Measurements from ENCODE around the gene EPHA2.
A peak's percentile ranks its signal among the peaks of the same experiment; 100 is the strongest.
"Not testable (repeated sequence)": the region's sequence is repeated elsewhere in the genome, so short reads cannot be mapped to it uniquely, and the experiment has no call there.

EPHA2 gene

DNA sequence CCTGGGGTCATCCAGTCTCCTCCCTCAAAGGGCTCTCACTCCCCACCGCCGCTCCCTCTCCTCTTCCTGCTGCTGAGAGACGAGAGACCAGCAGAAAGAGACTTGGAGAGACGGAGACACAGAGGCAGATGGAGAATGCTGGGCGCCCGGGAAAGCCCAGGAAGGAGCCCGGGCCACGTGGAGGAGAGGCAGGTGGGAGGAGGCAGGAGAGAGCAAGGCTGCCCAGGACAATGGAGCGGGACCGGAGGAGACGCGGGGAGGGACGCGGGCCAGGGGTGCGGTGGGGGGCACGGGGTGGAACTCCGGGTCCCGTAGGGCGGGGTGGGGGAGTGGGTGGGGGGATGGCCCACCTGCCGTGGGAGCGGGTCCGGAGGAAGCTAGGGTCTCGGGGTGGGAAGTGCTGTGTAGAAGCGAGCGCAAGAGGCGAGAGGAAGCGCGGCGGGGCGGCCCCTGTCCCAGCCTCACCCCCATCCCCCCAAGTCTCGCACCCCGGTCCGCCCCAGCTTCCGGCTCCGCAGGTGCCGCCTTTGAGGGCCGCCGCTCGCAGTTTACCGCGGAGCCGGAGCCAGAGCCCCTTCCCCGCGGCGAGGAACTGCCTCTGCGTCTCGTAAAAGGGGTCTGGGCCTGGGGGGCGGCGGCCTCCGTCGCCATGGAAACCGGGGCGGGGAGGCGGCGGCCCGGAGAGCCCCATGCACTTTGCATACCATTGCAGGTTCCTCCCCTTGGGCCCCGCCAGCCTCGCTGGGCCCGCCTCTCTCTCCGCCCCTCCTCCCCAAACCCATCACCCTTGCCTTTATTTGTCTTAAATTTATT, 11.7 kb upstream of the EPHA2 start:
- peak; percentile 82 for DNase-seq

DNA sequence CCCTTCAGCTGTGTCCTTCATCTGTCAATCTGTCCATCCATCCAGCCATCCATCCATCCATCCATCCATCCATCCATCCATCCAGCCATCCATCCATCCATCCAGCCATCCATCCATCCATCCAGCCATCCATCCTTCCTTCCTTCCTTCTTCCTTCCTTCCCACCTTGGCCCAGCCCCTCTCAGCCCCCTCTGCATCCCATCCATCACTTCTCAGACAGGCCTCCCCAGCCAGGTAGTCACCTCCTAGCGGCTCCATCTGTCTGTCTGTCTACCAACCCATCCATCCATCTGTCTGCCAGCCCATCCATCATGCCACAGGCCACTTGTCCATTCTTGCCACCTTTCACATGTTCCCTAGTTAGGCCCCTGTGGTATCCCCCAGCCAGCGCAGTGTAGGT, 10.2 kb upstream of the EPHA2 start:
- DNase-seq = no peak

DNA sequence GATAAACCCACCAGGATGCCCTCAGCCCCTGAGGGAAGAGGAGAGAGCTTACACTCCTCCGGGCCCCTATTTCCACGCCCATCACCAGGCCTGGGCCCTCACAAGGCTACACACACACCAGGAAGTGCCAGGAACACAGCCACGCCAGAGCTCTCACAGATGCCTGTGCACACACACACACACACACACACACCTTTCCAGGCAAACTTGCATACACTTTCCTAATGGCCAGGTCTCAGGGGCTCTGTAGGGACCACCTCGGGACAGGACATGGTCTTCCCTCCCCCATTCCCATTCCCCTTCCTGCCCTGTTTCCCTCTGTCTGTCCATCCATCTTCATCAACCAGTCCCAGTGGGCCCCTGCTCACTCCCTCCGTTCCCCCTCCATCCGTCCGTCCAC, 9.7 kb upstream of the EPHA2 start:
- DNase-seq = peak; percentile 70

DNA sequence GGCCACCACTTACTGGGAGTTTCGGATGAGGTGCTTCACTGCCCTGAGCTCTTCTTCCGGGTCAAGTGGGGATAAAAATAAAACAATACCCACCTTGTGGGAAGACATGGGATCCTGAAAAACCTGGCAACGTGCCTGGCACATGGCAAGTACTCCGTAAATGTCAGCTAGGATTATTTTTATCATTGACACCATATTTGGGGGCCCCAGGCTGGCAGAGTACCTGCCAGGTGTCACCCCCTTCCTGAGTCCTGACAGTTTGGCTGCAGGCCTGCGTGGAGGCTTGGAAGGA, 9.2 kb upstream of the EPHA2 start:
- peak; percentile 57 for DNase-seq

DNA sequence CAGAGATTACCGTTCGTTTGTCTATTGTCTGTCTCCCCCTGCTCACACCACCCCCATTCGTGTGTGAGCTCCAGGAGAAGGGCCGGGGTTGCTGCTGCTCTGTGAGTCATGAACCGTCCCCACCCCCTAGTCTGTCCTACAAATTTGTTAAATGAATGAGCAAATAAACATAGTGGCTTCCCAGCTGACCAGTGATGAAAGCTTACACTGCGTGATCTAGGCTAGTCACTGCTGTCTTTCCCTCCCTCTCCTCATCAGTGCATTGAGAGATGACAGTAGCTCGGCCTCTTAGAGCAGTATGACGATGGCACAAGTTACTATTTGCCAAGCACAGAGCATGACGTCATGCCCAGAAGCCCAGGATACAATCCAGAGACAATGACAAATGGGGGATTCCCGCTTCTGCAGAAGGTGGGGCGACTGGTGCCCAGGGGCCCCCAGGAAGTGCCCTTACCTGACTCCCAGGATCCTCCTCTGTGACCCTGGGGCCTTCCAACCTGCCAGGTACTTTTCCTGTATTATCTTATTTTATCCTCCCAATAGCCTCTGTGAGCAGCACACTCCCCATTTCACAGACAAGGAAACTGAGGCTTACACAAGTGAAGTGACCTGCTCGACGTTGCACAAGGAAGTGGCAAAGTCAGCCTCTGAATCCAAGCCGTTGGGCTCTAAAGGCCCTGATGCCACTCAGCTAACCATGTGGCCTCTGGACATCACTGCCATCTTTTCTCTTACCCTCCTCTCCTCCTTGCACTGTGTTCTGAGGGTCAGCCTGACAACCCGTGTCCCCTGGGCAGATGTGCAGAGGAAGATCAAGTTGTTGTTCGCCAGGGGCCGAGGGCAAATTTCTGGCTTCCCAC, 8.6 kb upstream of the EPHA2 start:
- DNase-seq = peak; percentile 95

DNA sequence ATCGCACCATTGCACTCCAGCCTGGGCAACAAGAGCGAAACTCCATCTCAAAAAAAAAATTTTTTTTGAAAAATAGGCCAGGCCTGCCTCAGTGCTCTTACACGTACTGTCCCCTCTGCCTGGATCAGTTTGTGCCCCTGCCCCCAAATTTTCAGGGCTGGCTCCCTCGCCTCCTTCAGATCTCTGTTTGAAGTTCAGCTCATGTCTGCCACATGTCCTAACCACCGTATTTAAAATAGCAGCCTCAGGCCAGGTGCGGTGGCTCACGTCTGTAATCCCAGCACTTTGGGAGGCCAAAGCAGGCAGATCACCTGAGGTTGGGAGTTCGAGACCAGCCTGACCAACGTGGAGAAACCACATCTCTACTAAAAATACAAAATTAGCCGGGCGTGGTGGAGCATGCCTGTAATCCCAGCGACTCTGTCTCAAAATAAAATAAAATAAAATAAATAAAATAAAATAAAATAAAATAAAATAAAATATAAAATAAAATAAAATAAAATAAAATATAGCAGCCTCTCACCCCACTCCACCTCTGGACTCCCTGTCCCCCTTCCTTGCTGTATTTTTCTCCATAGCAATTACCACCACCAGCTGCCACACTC, 7.8 kb upstream of the EPHA2 start:
- DNase-seq = not testable (repeated sequence)

DNA sequence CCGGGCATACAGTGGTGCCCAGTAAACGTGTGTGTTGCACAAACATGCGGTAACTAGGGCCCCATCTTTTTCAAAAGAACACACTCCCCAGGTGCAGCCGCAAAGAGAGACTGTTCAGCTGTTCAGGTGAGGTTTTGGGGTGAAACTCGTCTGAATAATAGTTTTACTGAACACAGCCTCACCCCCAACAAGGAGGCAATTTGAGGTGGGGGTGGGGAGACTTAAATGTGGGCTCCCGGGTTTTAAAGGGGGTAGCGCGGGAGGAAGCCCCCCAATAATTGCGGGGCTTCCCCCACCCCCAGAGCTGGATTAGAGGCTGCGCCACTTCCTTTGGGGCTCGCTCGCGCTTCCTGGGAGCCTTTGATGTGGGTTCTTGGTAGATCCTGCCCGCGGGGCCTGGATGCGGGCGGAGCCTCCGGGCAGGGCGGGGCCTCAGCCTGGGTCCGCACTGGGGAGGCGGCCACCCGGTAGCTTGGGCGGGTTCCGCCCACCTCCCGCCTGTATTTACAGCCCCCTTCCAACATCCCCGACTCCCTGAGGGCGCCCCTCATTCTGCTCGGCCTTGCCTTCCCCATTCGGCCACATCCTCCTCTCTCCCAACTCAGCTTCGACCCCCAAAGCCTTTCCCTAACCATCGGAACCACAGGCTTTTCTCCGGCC, 6.4 kb upstream of the EPHA2 start:
- DNase-seq = no peak

DNA sequence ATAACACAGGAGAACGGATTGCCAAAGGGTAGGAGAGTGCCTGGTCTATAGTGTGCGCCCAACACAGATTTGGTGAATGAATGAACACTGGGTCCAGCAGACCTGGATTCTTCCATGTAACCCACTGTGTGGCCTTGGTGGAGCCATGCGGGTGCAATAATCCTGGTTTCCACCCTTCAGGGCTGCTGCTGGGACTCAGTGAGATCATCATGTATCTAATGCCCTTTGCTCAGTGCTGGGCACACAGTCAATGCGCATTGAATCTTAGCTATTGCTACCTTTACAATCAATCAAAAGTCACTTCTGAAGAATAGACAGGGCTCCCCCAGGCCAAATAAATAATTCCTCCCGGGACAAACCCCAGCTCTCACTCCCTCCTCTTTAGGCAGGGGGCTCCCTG, 5.8 kb upstream of the EPHA2 start:
- no peak for DNase-seq

DNA sequence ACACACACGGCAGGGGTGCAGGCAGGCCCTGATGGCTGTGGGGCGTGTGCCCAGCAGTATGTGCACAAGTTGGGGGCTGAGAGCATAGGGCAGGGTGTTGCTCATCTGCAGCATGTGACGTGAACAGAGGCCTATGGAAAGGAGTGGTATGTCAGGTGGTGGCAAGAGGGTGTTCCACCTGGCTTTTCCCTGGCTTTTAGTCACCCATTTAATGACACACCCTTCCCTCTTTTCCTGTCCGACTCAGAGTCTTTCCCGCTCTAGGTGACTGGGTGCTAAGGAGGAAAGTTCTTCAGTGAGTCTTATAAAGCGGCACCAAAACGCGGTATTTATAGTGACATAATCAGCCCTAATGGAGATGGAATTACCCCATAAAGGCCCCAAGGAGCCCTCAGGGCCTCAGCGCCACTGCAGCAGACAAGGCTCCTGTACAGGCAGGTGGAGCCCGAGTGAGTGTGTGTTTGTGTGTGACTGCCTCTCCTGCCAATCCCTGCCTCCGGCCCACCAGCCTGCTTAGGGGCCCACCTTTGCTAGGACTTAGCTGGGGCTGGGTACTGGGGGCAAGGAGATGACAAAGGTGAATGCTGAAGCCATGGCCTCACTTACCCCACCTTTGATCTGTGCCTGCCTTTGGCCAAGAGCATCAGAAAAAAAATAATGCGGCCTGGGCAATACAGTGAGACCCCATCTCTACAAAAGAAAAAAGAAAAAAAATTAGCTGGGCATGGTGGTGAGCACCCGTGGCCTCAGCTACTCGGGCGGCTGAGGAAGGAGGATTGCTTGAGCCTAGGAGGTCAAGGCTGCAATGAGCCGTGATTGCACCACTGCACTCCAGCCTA, 3.3 kb upstream of the EPHA2 start:
- DNase-seq = peak; percentile 24

DNA sequence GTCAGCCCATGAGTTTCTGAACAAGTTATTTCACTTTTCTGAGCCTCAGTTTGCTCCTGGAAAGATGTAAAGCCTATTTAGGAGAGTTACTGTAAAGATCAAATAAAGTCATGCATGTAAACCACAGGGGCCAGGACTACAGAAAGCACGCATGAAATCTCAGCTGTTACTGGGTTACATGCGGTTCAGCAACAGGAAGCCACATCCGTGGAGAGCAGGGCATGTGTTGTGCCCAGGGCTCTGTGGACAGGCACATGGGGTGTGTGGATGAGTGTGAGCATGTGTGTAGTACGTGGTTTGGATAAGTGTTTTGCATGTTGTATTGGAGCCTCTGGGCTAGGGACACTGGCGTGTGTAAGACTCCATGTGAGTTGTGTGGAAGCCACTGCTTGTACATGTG, 2.2 kb upstream of the EPHA2 start:
- DNase-seq = no peak

DNA sequence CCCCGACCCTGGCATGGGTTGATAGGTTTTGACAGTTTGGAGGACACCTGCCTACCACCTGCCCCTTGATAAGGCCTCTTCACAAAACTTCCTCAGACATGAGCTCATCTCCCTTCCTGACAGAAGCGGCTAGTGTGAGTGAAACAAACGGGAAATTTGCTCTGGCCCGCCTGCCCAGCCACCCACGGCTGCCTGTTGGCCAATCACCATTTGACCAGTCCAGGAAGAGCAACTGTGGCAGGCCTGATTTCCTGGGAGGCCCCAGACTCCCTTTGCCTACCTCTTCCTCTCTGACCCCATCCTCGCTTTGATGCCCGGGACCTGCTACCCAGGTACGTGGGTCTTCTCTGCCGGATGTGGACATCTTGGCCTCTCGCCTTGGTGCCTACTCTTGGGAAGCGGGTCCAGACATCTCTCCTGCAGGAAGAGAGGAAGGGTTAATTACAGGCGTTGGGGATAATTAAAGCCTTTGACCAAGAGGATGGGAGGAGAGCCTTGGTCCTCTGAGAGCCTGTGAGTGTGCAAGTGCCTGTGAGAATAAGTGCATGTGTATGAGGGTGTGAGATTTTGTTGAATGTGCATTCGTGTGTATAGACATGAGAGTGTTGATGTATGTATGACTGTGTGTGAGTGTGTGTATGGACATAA, 1.1 kb upstream of the EPHA2 start:
- DNase-seq = peak; percentile 24

DNA sequence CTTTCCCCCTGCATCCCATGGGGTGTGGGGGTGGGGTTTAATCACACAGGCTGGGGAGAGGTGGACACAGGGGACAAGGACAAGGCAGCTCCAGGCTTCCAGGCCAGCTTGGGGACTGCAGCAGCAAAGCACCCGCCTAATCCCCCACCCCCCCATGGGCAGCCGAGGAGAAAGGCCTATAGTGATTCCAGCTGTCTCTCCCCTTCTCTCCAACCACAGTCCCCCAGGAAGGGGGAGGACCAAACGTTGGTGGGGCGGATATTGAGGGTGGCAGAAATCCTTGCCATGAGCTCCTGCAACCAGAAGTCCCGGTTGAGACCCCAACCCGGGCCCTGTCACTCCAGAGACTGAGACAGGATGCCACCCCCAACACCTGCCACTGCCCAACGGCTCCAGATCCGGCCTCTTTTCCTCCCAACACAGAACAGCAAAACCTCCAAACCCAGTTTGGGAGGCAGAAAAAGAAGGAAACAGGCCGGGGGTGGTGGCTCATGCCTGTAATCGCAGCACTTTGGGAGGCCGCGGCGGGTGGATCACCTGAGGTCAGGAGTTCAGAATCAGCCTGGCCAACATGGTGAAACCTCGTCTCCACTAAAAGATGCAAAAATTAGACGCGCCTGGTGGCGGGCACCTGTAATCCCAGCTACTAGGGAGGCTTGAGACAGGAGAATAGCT, 1.7 kb downstream of the EPHA2 start:
- DNase-seq = no peak

DNA sequence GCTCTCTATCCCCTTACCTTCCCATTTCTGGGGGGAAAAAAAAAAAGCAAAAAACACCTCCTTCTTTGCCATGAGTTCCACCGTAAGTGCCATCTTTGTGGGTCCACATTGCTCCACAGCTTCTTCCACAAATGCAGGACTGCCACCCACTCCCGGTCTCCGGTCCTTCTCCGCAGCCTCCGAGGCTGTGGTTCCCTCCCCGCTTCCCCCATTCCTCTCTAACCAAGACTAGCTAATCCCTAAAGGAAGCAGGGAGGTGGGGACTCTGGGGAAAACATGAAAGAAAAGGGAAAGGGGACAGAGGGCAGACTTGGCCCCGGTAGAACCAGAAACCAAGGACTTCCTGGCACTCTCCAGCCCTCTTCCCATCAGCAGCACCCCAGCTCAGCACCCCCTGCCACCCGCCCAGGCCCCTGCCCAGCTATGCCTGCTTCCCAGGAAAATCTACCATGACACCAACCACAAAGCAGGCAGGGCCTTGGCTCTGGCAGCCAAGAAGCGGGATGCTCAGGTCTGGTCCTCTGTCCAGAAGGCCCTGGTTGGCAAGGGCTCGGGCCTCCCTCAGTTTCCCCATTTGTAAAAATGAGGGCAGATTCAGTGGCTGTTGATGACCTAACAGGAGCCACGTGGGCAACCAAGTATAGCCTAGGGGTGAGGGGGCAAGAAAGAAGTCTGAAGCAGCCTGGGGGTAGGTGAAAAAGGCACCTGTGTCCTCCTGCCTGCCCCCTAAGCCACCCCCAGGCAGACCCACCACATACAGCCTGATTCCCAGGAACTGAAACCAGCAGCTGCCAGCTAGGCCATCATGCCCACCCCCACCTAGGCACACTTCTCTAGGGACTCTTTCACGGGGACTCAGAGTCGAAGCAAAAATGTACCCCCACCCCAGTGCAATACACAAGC, 2.5 kb downstream of the EPHA2 start:
- no peak for DNase-seq

DNA sequence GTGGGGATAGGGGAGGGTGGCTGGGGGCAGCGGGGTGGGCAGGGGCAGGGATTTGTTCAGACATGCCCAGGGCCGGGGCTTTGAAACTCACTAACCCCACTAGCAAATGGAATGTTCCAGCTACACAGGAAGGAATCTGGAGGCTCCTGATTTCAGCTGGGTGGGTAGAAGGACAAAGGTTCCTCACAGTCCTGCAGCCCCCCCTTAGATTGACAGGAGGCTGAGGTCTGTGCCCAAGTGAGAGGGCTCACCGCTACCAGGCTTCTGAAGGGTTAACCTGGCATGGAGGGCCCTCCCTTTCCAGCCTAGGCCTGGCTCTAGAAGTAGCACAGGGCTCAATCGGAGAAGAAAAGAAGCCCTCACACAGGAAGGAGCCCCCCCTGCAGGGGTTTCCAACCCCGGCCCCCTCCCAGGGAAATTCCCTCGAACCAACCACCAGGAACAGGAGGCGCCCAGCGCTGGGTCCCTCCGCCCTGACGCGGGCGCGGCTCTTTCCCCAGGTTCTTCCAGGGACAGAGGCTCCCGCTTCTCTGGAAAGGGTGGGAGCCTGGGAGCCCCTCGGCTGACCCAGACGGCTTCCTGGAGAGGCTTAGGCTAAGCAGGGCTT, 3.3 kb downstream of the EPHA2 start:
- DNase-seq = no peak

DNA sequence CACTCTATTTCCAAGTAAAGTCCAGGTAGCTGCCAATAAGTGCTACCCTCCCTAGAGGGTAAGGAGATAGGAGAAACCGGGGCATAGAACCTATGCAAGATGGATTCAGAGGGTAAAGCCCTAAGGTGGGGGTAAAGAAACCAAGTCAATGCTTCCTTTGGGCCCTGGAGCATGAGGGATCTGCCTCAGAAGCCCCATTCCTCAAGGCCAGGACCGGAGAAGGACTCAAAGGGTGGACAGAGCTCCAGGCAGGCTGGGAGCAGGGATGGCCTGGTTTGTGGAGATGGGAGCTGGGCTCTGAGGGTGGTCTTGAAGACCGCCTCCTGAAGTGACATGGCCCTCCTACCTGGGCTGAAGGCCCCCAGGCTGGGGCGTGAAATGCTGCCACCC, 3.9 kb downstream of the EPHA2 start:
- DNase-seq = no peak

DNA sequence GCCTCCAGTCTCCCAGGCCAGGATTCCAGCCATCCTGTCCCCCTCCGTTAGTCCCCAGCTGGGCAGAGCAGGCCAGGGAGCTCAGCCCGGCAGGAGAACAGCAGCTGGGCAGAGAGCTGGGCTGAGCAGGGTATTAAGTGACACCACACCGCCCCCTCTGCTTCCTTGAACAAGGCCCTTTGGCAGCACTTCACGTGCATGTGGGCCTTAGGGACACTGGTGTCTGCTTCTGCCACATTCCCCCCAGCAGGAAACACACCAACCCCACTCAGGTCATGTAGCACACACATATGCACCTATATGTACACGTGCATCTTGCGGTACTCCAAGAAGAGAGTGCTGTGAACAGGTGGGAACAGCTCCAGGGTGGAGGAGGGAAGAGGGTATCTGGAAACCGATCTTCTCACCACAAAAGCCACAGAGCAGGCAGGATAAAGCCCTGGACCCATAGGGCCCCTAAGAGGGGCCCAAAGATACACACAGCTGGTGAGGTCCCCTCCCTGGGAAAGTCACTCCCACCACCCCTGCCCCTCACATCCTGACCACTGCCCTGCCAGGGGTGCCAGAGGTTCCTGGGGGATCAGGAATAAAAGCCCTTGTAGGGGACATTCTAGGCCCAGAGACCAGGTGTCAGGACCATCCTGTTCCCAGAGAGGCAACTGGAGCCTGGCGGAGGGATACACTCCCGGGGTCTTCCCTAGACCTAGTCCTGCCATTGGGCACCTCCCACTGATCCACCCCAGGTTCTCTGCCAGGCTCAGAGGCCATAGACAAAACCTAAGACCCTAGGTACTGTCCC, 4.5 kb downstream of the EPHA2 start:
- DNase-seq = peak; percentile 68

DNA sequence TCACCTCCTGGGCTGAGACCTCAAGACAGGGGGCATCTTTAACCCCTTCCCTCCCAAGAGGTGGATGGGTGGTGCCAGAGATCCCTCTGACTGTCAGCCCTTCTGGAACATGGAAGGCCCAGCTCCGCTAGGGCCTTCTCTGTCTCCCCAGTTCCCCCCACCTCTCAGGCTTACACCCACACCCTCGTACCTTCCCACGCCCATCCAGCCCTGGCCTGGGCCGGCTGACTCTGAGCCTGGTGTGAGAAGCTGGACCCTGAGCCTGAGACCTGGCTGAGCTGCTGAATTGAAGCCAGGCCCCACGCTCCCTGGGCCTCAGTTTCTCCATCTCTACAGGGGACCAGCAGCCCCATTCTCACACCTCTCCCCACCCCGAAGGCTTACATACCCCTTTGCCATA, 5.4 kb downstream of the EPHA2 start:
- no peak for DNase-seq

DNA sequence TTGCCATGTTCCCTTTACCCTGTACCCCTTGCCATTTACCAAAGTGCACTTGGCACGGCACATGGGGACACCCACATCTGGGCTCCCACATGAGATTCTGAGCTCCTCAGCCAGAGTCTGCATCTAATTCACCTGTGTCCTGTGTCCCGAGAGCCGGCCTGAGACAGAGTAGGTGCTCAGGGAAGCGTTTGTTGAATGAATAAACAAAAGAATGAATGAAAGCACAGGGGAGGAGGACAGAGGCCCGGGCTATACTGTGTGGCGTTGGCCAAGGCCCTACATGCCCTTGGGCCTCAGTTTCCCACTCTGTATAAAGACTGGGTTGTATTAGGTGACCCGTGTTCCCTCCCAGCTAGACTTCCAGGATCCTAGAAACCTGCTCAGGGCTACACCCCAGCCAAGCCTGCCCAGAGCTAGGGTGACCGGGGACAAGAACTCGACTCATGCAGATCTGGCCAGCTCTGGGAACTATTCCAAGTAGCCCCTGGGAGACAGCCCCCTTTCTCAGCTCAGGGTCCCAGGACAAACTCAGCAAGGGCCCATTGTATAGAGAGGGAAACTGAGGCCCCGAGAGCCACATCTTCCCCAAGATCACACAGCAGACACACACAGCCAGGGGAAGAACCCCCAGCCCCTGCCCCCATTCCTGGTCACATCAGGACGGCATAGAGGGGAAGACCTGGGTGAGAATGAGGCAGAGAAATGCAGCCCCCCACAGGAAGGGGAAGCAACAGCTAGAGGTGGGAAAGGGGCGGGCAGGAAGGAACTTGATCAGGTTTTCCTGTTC, 6.0 kb downstream of the EPHA2 start:
- no peak for DNase-seq
